Panc1 (cell line): ENCODE results near the gene C1QA. TPM values are rescaled to one million over a fixed set of nuclear protein-coding genes. Genes with fewer than 3 reads are reported as not detected.

ENCODE experiments used
- ATAC-seq: fragments of 200-7000 bp; cut with Tn5 transposase; 2 replicates; pipeline ENCODE4 v1.9.1; 2020; ENCODE audit warnings: mild to moderate bottlenecking, moderate library complexity
- BruUV-seq: library from RNA; stranded (reverse); fragments of 400-500 nt; replicated peaks from 2 replicates; lab custom pipeline; 2021; lab: Mats Ljungman, UMichigan
- CTCF ChIA-PET: fragments of 300-600 bp; sonication (Branson Sonifier 250); formaldehyde crosslinking; loops from one replicate; lab custom pipeline; 2022; ENCODE audit warnings: antibody characterized with exemption; lab: Charles Lee
- POLR2A ChIA-PET: fragments of 300-600 bp; sonication (Branson Sonifier 250); formaldehyde crosslinking; loops from one replicate; lab custom pipeline; 2022; ENCODE audit warnings: antibody characterized with exemption; lab: Charles Lee
- DNase-seq: peaks from one replicate; pipeline ENCODE4 v3.0.0-alpha.2; 2010; ENCODE audit warnings: low read depth, low spot score
- H3K27ac ChIP-seq: 2 replicates; pipeline ENCODE4 v1.5.1; 2011; ENCODE audit warnings: mild to moderate bottlenecking, low read length, inconsistent platforms
- H3K27me3 ChIP-seq: fragments of 200-500 bp; sonication (Bioruptor generic); 2 replicates; pipeline ENCODE4 v1.6.0; 2014; ENCODE audit warnings: low read length, inconsistent platforms; ENCODE audit not compliant: control insufficient read depth, insufficient read depth
- H3K36me3 ChIP-seq: fragments of 200-500 bp; sonication (Bioruptor generic); 2 replicates; pipeline ENCODE4 v1.5.1; 2014; ENCODE audit warnings: inconsistent platforms, mild to moderate bottlenecking, low read length, moderate library complexity; ENCODE audit not compliant: control insufficient read depth, insufficient read depth
- H3K4me1 ChIP-seq: 2 replicates; pipeline ENCODE4 v1.5.1; 2011; ENCODE audit warnings: inconsistent platforms, mild to moderate bottlenecking, low read length, moderate library complexity; ENCODE audit not compliant: control insufficient read depth, insufficient read depth
- H3K4me3 ChIP-seq, 2 experiments: 2 replicates each; pipeline ENCODE4 v1.5.1; 2011 to 2012; ENCODE audit warnings: low read depth in 2 of 2, low read length in 2 of 2, mild to moderate bottlenecking in 2 of 2, inconsistent platforms in 1 of 2, moderate library complexity in 1 of 2
- H3K9me3 ChIP-seq: fragments of 200-500 bp; sonication (Bioruptor generic); 2 replicates; pipeline ENCODE4 v1.5.1; 2014; ENCODE audit warnings: low read depth, mild to moderate bottlenecking, inconsistent platforms, low read length, moderate library complexity; ENCODE audit not compliant: control insufficient read depth, insufficient read depth
- POLR2AphosphoS5 ChIP-seq: IDR thresholded peaks from 2 replicates; pipeline ENCODE4 v1.6.1; 2012; ENCODE audit warnings: mild to moderate bottlenecking, low read depth, low read length, moderate library complexity
- SIN3A ChIP-seq: IDR thresholded peaks from 2 replicates; pipeline ENCODE4 v1.6.1; 2012; ENCODE audit warnings: low read depth, mild to moderate bottlenecking, low read length, moderate library complexity, borderline replicate concordance; ENCODE audit not compliant: insufficient read depth
- TCF7L2 ChIP-seq: IDR thresholded peaks from 2 replicates; pipeline ENCODE4 v1.6.1; 2011; ENCODE audit warnings: mild to moderate bottlenecking, low read depth, low read length, inconsistent platforms
- in situ Hi-C: cut with HindIII; loops from 2 replicates; pipeline ENCODE4 v1.10.0; 2016; ENCODE audit warnings: low sequenced_read_pairs, low pct_unique_long_range_greater_than_20kb
- intact Hi-C: fragments of 100-400 bp; cut with micrococcal nuclease; formaldehyde crosslinking; loops from one replicate; pipeline ENCODE4 v1.10.0; 2022; ENCODE audit not compliant: unreplicated experiment
- total RNA-seq: library from RNA; stranded (reverse); gene quantifications from one replicate; pipeline ENCODE4 v1.2.1, GENCODE V29; 2021; ENCODE audit not compliant: unreplicated experiment
- TF ChIP-seq, protein P1 (sequence below): fragments of 450-650 bp; IDR thresholded peaks from 2 replicates; pipeline ENCODE4 v1.5.1; 2017; ENCODE audit warnings: mild to moderate bottlenecking
- TF ChIP-seq, protein P2 (sequence below), 2 experiments: IDR thresholded peaks; 2 replicates each; pipeline ENCODE4 v1.6.1; 2011 to 2012; ENCODE audit warnings: low read depth in 2 of 2, control low read depth in 1 of 2, low read length in 1 of 2, mild to moderate bottlenecking in 1 of 2, moderate library complexity in 1 of 2; ENCODE audit not compliant: insufficient read depth in 1 of 2

C1QA gene
- total RNA-seq, 1 experiment from 2014 or later = 0.41 TPM

- H3K27ac ChIP-seq = no peak overlapping the region
- in situ Hi-C loops = no loop called here
- TF ChIP-seq POLR2AphosphoS5 = no peak
- TF ChIP-seq SIN3A = no peak
- TF ChIP-seq, protein P1, sequence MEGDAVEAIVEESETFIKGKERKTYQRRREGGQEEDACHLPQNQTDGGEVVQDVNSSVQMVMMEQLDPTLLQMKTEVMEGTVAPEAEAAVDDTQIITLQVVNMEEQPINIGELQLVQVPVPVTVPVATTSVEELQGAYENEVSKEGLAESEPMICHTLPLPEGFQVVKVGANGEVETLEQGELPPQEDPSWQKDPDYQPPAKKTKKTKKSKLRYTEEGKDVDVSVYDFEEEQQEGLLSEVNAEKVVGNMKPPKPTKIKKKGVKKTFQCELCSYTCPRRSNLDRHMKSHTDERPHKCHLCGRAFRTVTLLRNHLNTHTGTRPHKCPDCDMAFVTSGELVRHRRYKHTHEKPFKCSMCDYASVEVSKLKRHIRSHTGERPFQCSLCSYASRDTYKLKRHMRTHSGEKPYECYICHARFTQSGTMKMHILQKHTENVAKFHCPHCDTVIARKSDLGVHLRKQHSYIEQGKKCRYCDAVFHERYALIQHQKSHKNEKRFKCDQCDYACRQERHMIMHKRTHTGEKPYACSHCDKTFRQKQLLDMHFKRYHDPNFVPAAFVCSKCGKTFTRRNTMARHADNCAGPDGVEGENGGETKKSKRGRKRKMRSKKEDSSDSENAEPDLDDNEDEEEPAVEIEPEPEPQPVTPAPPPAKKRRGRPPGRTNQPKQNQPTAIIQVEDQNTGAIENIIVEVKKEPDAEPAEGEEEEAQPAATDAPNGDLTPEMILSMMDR = no peak
- TF ChIP-seq TCF7L2 = no peak
- TF ChIP-seq, protein P2, sequence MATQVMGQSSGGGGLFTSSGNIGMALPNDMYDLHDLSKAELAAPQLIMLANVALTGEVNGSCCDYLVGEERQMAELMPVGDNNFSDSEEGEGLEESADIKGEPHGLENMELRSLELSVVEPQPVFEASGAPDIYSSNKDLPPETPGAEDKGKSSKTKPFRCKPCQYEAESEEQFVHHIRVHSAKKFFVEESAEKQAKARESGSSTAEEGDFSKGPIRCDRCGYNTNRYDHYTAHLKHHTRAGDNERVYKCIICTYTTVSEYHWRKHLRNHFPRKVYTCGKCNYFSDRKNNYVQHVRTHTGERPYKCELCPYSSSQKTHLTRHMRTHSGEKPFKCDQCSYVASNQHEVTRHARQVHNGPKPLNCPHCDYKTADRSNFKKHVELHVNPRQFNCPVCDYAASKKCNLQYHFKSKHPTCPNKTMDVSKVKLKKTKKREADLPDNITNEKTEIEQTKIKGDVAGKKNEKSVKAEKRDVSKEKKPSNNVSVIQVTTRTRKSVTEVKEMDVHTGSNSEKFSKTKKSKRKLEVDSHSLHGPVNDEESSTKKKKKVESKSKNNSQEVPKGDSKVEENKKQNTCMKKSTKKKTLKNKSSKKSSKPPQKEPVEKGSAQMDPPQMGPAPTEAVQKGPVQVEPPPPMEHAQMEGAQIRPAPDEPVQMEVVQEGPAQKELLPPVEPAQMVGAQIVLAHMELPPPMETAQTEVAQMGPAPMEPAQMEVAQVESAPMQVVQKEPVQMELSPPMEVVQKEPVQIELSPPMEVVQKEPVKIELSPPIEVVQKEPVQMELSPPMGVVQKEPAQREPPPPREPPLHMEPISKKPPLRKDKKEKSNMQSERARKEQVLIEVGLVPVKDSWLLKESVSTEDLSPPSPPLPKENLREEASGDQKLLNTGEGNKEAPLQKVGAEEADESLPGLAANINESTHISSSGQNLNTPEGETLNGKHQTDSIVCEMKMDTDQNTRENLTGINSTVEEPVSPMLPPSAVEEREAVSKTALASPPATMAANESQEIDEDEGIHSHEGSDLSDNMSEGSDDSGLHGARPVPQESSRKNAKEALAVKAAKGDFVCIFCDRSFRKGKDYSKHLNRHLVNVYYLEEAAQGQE (IDR thresholded peaks at IDR 0.05; ENCODE audit: insufficient read depth in 1 of 2, low read depth in 2 of 2, low read length in 1 of 2) = no peak
- intact Hi-C loops = no loop called here
- H3K4me1 ChIP-seq = no peaks in the 10 kb centered on the region
- CTCF ChIA-PET = no interaction called here
- POLR2A ChIA-PET = no interaction called here
- H3K4me3 ChIP-seq = no peak overlapping the region
- H3K36me3 ChIP-seq = no peaks in the 10 kb centered on the region
- no peaks in the 10 kb centered on the region for H3K27me3 ChIP-seq
- DNase-seq (no peak), ATAC-seq (no peak)
- no peaks in the 10 kb centered on the region for H3K9me3 ChIP-seq
- no TSS peak for BruUV-seq
Measured at GRCh38 chr1:22645931-22646330, 9.5 kb downstream of the C1QA start.

GRCh38 chr1:22646384-22646783 lies 10.0 kb downstream of the C1QA start:
- no peak overlapping the region for H3K27ac ChIP-seq
- ChIA-PET CTCF (no interaction called here), POLR2A (no interaction called here)
- H3K9me3 ChIP-seq = no peaks in the 10 kb centered on the region
- no peaks in the 10 kb centered on the region for H3K4me1 ChIP-seq
- no peaks in the 10 kb centered on the region for H3K36me3 ChIP-seq
- TF ChIP-seq, protein P1 = no peak
- no peak for TF ChIP-seq POLR2AphosphoS5
- TF ChIP-seq SIN3A = no peak
- TF ChIP-seq TCF7L2 = no peak
- TF ChIP-seq, protein P2 (IDR thresholded peaks at IDR 0.05; ENCODE audit: insufficient read depth in 1 of 2, low read depth in 2 of 2, low read length in 1 of 2) = no peak
- H3K4me3 ChIP-seq = no peak overlapping the region
- no peaks in the 10 kb centered on the region for H3K27me3 ChIP-seq
- no TSS peak for BruUV-seq
- intact Hi-C loops = no loop called here
- in situ Hi-C loops = no loop called here
- ATAC-seq (no peak), DNase-seq (no peak)
